GM12873 (cell line): ENCODE data around the gene ARL5B.

Source experiments
- CTCF ChIP-seq: IDR thresholded peaks from 2 replicates; pipeline ENCODE4 v1.5.1; 2012; ENCODE audit warnings: low read depth, mild to moderate bottlenecking, moderate library complexity, low read length, control low read depth; ENCODE audit not compliant: insufficient read depth; ENCODE audit errors: missing control alignments

ARL5B gene

GRCh38 chr10:18653112-18653511, 6.1 kb upstream of the ARL5B start:
- no peak for TF ChIP-seq CTCF

- TF ChIP-seq CTCF: no peak
Observed at GRCh38 chr10:18656724-18657123, 2.5 kb upstream of the ARL5B start.

- TF ChIP-seq CTCF: no peak
Observed at GRCh38 chr10:18658271-18659124, 733 bp upstream of the ARL5B start.

GRCh38 chr10:18659819-18660535, 746 bp downstream of the ARL5B start:
- no peak for TF ChIP-seq CTCF

- no peak for TF ChIP-seq CTCF
Observed at GRCh38 chr10:18660816-18661431, 1.7 kb downstream of the ARL5B start.

GRCh38 chr10:18664841-18665478, 5.7 kb downstream of the ARL5B start:
- TF ChIP-seq CTCF: no peak
